Measurements from ENCODE around the gene PEF1. TPM values are rescaled to one million over a fixed set of nuclear protein-coding genes. Genes with fewer than 3 reads are reported as not detected.

The PEF1 gene
- total RNA-seq, 1 experiment from 2014 or later = 88.4 TPM

DNA sequence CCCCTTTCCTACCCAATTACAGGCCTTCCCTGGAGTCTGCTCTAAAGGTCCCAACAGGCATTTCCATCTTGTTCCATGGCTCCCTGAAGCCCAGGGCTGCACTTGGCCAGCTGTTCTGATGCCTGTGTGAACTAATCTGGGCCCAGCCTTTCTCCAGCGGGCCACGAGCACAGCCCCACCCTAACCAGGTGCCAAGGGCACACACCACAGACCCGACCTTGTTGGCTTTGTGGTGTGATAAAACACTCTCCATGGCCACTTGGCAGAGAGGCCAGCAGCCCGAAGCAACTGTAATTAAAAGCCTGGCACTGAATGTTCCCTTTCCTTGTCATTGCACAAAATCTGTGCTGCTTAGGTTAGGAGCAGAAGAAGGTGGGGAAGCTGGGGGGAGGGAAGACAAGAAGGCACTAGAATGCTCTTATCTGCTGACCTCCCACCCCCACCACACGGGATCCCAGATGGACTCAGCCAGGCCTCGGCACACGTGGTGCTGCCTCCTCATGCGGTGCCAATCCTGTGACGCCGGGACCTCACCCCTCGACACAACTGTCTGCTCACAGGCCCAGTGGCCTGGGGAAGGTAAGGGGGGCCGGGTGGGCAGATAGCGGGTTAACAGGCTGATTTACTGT lies 17.3 kb downstream of the PEF1 start:
- no peak overlapping the region for H2AFZ ChIP-seq (ENCODE audit: low read length)
- no peak overlapping the region for H3K27ac ChIP-seq (ENCODE audit: low read length)
- no peaks in the 10 kb centered on the region for H3K4me1 ChIP-seq (ENCODE audit: insufficient read depth, low read length)
- intact Hi-C loops (cut with micrococcal nuclease) = no loop called here
- no peak for ATAC-seq
- CTCF ChIA-PET = no interaction called here
- no peaks in the 10 kb centered on the region for H3K79me2 ChIP-seq (ENCODE audit: low read length)
- DNase-seq = no peak
- POLR2A ChIA-PET (ENCODE audit: unreplicated experiment) = no interaction called here
- no peak overlapping the region for H3K4me2 ChIP-seq (ENCODE audit: low read length)
- BruUV-seq (replicated peaks) = no TSS peak
- H3F3A ChIP-seq (ENCODE audit: low read length, unreplicated experiment) = no peaks in the 10 kb centered on the region
- no peaks in the 10 kb centered on the region for H3K27me3 ChIP-seq (ENCODE audit: low read length)
- H3K9ac ChIP-seq (ENCODE audit: low read length) = no peak overlapping the region
- H3K9me3 ChIP-seq (ENCODE audit: low read length) = no peaks in the 10 kb centered on the region
- H4K20me1 ChIP-seq (ENCODE audit: low read length) = no peaks in the 10 kb centered on the region
- TF ChIP-seq EZH2 (IDR thresholded peaks at IDR 0.05; ENCODE audit: low read length, unreplicated experiment) (no peak), EZH2phosphoT487 (IDR thresholded peaks at IDR 0.05; ENCODE audit: borderline replicate concordance, low read length) (no peak)
- TF ChIP-seq, protein P1, sequence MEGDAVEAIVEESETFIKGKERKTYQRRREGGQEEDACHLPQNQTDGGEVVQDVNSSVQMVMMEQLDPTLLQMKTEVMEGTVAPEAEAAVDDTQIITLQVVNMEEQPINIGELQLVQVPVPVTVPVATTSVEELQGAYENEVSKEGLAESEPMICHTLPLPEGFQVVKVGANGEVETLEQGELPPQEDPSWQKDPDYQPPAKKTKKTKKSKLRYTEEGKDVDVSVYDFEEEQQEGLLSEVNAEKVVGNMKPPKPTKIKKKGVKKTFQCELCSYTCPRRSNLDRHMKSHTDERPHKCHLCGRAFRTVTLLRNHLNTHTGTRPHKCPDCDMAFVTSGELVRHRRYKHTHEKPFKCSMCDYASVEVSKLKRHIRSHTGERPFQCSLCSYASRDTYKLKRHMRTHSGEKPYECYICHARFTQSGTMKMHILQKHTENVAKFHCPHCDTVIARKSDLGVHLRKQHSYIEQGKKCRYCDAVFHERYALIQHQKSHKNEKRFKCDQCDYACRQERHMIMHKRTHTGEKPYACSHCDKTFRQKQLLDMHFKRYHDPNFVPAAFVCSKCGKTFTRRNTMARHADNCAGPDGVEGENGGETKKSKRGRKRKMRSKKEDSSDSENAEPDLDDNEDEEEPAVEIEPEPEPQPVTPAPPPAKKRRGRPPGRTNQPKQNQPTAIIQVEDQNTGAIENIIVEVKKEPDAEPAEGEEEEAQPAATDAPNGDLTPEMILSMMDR (conservative IDR thresholded peaks at IDR 0.05; ENCODE audit: low read depth, low read length) = no peak
- H3K4me3 ChIP-seq (ENCODE audit: low read length) = no peak overlapping the region
- H3K36me3 ChIP-seq (ENCODE audit: low read depth, low read length) = peaks cover 10% of the 10 kb centered on the region; the same call in 1 of the 2 replicates
- no peaks in the 10 kb centered on the region for H3K9me2 ChIP-seq (replicated peaks; ENCODE audit: low read length)

DNA sequence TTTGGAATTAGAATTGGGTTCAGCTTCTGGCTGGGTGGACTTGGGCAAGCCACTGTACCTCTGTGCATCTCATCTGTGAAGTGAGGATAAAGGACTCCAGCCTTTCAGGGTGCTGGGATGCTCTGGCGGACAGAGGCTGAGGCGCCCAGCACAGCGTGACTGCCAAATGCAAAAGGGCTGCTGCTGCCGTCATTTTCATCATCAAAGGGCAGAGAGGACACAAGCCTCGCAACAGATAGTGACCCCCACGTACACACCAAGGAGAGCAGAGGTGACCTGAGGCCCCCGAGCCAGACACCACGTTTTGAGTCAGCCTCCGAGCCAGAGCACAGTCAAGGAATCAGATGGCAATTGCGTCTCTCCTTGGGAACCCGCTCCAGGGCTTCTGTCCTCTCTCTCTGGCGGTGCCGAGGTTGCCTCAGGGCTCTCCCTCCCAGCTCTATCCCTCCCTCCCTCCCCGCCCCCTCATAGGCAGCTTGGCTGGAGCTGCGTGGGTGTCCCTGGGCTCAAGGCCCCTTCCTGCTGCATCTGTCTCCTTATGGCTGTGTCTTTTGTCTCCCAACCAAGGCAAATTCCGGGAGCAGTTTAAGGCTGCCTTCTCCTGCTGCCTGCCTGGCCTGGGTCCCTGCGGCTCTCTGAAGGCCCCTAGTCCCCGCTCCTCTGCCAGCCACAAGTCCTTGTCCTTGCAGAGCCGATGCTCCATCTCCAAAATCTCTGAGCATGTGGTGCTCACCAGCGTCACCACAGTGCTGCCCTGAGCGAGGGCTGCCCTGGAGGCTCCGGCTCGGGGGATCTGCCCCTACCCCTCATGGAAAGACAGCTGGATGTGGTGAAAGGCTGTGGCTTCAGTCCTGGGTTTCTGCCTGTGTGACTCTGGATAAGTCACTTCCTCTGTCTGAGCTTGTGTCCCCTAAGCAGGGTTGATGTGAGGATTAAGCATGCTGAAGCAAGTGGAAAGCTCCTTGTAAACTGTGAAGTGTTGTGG lies 18.2 kb downstream of the PEF1 start:
- no peaks in the 10 kb centered on the region for H3K27me3 ChIP-seq (ENCODE audit: low read length)
- H3K36me3 ChIP-seq (ENCODE audit: low read depth, low read length) = peaks cover 6% of the 10 kb centered on the region; the same call in 1 of the 2 replicates
- no peak overlapping the region for H2AFZ ChIP-seq (ENCODE audit: low read length)
- no peaks in the 10 kb centered on the region for H3K79me2 ChIP-seq (ENCODE audit: low read length)
- CTCF ChIA-PET = no interaction called here
- H3K4me3 ChIP-seq (ENCODE audit: low read length) = no peak overlapping the region
- H3F3A ChIP-seq (ENCODE audit: low read length, unreplicated experiment) = no peaks in the 10 kb centered on the region
- TF ChIP-seq, protein P1 (conservative IDR thresholded peaks at IDR 0.05; ENCODE audit: low read depth, low read length) = no peak
- BruUV-seq (replicated peaks) = no TSS peak
- no peak overlapping the region for H3K27ac ChIP-seq (ENCODE audit: low read length)
- ATAC-seq (no peak), DNase-seq (no peak)
- no peaks in the 10 kb centered on the region for H3K9me3 ChIP-seq (ENCODE audit: low read length)
- no peaks in the 10 kb centered on the region for H4K20me1 ChIP-seq (ENCODE audit: low read length)
- H3K4me2 ChIP-seq (ENCODE audit: low read length) = no peak overlapping the region
- no peaks in the 10 kb centered on the region for H3K9me2 ChIP-seq (replicated peaks; ENCODE audit: low read length)
- no peak overlapping the region for H3K9ac ChIP-seq (ENCODE audit: low read length)
- H3K4me1 ChIP-seq (ENCODE audit: insufficient read depth, low read length) = no peaks in the 10 kb centered on the region
- POLR2A ChIA-PET (ENCODE audit: unreplicated experiment) = no interaction called here
- intact Hi-C loops (cut with micrococcal nuclease) = no loop called here
